Measurements from ENCODE around the gene EPHB1. TPM values are rescaled to one million over a fixed set of nuclear protein-coding genes. Genes with fewer than 3 reads are reported as not detected.

Gene EPHB1
- total and polyA plus RNA-seq, 12 donors: 0.07 to 3.4 (median 1.6) TPM

DNA sequence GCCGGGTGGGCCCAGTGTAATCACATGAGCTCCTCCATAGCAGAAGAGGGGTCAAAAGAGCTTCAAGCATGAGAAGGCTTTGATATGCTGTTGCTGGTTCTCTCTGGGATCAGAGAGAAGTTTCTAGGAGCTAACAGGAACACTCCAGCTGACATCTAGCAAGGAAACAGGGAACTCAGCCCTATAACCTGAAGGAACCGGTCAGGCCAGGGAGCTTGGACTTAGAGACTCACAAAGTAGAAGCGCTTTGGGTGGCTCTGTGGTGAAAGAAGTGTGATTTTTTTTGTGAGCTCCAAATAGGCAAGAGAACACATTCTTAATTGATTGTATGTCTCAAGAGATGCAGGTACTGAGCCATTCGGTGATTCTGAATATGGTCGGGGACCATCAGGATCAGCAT is 26.2 kb upstream of the EPHB1 start:
- H3K27me3 ChIP-seq: peaks cover 0 to 5% (median 0%) of the 10 kb centered on the region in 7 donors
- DNase-seq (no peak), ATAC-seq (no peak)
- H3K9me3 ChIP-seq: no peaks in the 10 kb centered on the region
- H3K27ac ChIP-seq: no peak overlapping the region
- no peaks in the 10 kb centered on the region for H3K4me1 ChIP-seq
- TF ChIP-seq, protein P1, sequence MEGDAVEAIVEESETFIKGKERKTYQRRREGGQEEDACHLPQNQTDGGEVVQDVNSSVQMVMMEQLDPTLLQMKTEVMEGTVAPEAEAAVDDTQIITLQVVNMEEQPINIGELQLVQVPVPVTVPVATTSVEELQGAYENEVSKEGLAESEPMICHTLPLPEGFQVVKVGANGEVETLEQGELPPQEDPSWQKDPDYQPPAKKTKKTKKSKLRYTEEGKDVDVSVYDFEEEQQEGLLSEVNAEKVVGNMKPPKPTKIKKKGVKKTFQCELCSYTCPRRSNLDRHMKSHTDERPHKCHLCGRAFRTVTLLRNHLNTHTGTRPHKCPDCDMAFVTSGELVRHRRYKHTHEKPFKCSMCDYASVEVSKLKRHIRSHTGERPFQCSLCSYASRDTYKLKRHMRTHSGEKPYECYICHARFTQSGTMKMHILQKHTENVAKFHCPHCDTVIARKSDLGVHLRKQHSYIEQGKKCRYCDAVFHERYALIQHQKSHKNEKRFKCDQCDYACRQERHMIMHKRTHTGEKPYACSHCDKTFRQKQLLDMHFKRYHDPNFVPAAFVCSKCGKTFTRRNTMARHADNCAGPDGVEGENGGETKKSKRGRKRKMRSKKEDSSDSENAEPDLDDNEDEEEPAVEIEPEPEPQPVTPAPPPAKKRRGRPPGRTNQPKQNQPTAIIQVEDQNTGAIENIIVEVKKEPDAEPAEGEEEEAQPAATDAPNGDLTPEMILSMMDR (IDR thresholded peaks at IDR 0.05): no peak
- H3K4me3 ChIP-seq: no peak overlapping the region
- intact Hi-C loops (cut with DNase I): no loop called here
- 86 to 89% methylated on average over 5 of the region's 5 CpGs for WGBS, 2 donors
- H3K36me3 ChIP-seq: no peaks in the 10 kb centered on the region

DNA sequence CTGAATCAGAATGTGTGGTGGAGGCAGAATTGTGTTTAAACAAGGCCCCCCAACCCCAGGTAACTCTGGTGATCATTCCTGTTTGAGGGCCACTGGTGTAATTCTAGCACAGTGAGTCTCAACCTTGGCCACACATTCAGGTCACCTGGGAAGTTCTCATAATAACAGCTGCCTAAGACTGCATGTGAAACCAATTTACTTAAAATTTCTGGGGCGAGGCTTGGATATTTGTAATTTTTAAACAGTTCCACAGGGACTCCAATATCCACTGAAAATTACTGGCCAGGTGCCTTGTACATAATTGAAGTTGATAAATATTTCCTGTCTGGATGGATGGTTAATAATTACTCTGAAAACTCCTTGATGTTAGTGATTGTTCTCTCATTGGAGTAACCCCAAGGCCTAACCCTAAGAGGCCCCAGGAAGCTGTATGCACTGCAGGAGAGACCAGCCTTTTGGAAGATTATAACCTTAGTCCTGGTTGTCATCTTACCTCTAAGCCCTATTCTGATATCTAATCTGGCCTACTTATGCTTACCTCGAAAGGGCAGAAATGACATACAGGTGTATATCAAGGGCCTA is 25.7 kb upstream of the EPHB1 start:
- Histone ChIP-seq H3K36me3 (no peaks in the 10 kb centered on the region), H3K9me3 (no peaks in the 10 kb centered on the region), H3K4me3 (no peak overlapping the region), H3K4me1 (no peaks in the 10 kb centered on the region), H3K27ac (no peak overlapping the region), H3K27me3 (peaks cover 0 to 5% (median 0%) of the 10 kb centered on the region in 7 donors)
- WGBS, 2 donors: 84 to 85% methylated on average over 2 of the region's 2 CpGs
- intact Hi-C loops (cut with DNase I): no loop called here
- TF ChIP-seq, protein P1 (IDR thresholded peaks at IDR 0.05): no peak
- no peak for DNase-seq
- ATAC-seq: no peak

DNA sequence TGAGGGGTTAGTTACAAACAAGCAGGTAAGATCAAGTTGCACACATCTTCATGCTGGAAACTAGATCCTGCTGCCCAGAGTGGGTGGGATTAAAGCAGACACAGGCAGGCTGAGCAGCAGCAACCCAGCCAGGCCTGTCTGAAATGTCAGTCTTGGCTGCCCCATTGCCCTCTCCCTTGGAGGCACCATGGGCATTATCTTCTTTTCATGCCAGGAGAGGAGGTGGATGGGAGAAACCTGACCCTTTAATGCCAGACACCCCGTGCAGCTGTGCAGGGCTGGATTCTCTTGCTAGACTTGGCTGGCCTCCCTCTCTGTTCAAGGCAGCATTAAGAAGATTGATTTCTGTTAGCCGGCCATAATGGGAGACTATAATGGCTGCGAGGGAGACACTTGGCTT is 23.0 kb upstream of the EPHB1 start:
- DNase-seq (no peak), ATAC-seq (no peak)
- 87 to 93% methylated on average over 3 of the region's 3 CpGs for WGBS, 2 donors
- Histone ChIP-seq H3K4me1 (no peaks in the 10 kb centered on the region), H3K9me3 (no peaks in the 10 kb centered on the region), H3K4me3 (no peak overlapping the region), H3K36me3 (no peaks in the 10 kb centered on the region), H3K27me3 (no peaks in the 10 kb centered on the region), H3K27ac (no peak overlapping the region)
- intact Hi-C loops (cut with DNase I): no loop called here
- TF ChIP-seq, protein P1 (IDR thresholded peaks at IDR 0.05): no peak

DNA sequence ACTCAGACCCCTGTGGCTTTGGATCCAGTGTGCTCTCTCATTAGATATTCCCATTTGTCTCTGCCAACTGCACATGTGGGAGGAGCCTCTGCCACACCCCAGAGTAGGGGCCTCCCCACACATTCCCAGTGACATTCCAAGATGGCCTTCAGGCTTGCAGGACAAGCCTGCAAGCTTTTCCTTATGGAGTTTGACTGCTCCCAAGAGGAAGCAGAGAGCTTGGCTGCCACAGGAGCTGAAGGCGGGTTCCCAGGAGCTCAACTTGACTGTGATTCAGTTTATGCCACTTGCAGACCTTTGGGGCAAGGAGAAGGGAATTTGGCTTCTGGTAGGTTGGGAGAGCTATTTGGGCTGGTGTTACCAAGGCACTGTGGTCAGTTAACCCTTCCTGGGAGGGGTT is 22.5 kb upstream of the EPHB1 start:
- 90 to 95% methylated on average over 1 of the region's 1 CpG for WGBS, 2 donors
- ATAC-seq (no peak), DNase-seq (no peak)
- H3K4me3 ChIP-seq: no peak overlapping the region
- H3K36me3 ChIP-seq: no peaks in the 10 kb centered on the region
- H3K27ac ChIP-seq: no peak overlapping the region
- H3K9me3 ChIP-seq: no peaks in the 10 kb centered on the region
- intact Hi-C loops (cut with DNase I): no loop called here
- H3K4me1 ChIP-seq: no peaks in the 10 kb centered on the region
- TF ChIP-seq, protein P1 (IDR thresholded peaks at IDR 0.05): no peak
- no peaks in the 10 kb centered on the region for H3K27me3 ChIP-seq

All from heart right ventricle (tissue), 16 donors.